HG03354 (cell line): ENCODE data around the gene PODNL1.

ENCODE experiments used
- ATAC-seq: cut with Tn5 transposase; IDR thresholded peaks from one replicate; pipeline ENCODE4 v1.9.1; 2021; ENCODE audit warnings: mild to moderate bottlenecking; ENCODE audit not compliant: unreplicated experiment, poor library complexity, severe bottlenecking

PODNL1 gene

GRCh38 chr19:13959962-13960862 lies 22.0 kb upstream of the PODNL1 start:
- no peak for ATAC-seq

- no peak for ATAC-seq
These were observed 21.1 kb upstream of the PODNL1 start for GRCh38 chr19:13959141-13959961.

- ATAC-seq, result no peak
These were observed 19.8 kb upstream of the PODNL1 start for GRCh38 chr19:13958043-13958442.

GRCh38 chr19:13957051-13957450 lies 18.8 kb upstream of the PODNL1 start:
- ATAC-seq, result no peak

GRCh38 chr19:13956365-13956744 lies 18.1 kb upstream of the PODNL1 start:
- ATAC-seq, result no peak

GRCh38 chr19:13955662-13956364 lies 17.6 kb upstream of the PODNL1 start:
- no peak for ATAC-seq

GRCh38 chr19:13954185-13954584 lies 16.0 kb upstream of the PODNL1 start:
- no peak for ATAC-seq

- no peak for ATAC-seq
These were observed 14.8 kb upstream of the PODNL1 start for GRCh38 chr19:13952931-13953531.

- peak; percentile 97 for ATAC-seq
These were observed 14.1 kb upstream of the PODNL1 start, which contains the start of gene DCAF15 for GRCh38 chr19:13952154-13952930. Gene DCAF15 (plus strand): TSS chr19:13952509. CDS start chr19:13952513, 4 bp downstream.

- peak; percentile 1 for ATAC-seq
These were observed 13.6 kb upstream of the PODNL1 start for GRCh38 chr19:13951799-13952153.

GRCh38 chr19:13951043-13951442 lies 12.8 kb upstream of the PODNL1 start:
- ATAC-seq, result no peak

GRCh38 chr19:13946414-13946813 lies 8.2 kb upstream of the PODNL1 start:
- no peak for ATAC-seq

- ATAC-seq, result no peak
These were observed 3.9 kb upstream of the PODNL1 start for GRCh38 chr19:13942023-13942684.

- ATAC-seq, result no peak
These were observed 527 bp downstream of the PODNL1 start for GRCh38 chr19:13937479-13938300.

GRCh38 chr19:13935765-13936510 lies 2.3 kb downstream of the PODNL1 start:
- no peak for ATAC-seq

GRCh38 chr19:13934785-13935109 lies 3.5 kb downstream of the PODNL1 start:
- no peak for ATAC-seq

GRCh38 chr19:13932911-13933393 lies 5.3 kb downstream of the PODNL1 start:
- ATAC-seq, result no peak
